Panc1 (cell line): ENCODE data around the gene HOXA9. TPM values are rescaled to one million over a fixed set of nuclear protein-coding genes. Genes with fewer than 3 reads are reported as not detected.
A peak's percentile ranks its signal among the peaks of the same experiment; 100 is the strongest.

Experiments
- ATAC-seq: fragments of 200-7000 bp; cut with Tn5 transposase; 2 replicates; pipeline ENCODE4 v1.9.1; 2020; ENCODE audit warnings: mild to moderate bottlenecking, moderate library complexity
- BruUV-seq: library from RNA; stranded (reverse); fragments of 400-500 nt; replicated peaks from 2 replicates; lab custom pipeline; 2021; lab: Mats Ljungman, UMichigan
- CTCF ChIA-PET: fragments of 300-600 bp; sonication (Branson Sonifier 250); formaldehyde crosslinking; loops from one replicate; lab custom pipeline; 2022; ENCODE audit warnings: antibody characterized with exemption; lab: Charles Lee
- POLR2A ChIA-PET: fragments of 300-600 bp; sonication (Branson Sonifier 250); formaldehyde crosslinking; loops from one replicate; lab custom pipeline; 2022; ENCODE audit warnings: antibody characterized with exemption; lab: Charles Lee
- DNase-seq: peaks from one replicate; pipeline ENCODE4 v3.0.0-alpha.2; 2010; ENCODE audit warnings: low read depth, low spot score
- H3K27ac ChIP-seq: 2 replicates; pipeline ENCODE4 v1.5.1; 2011; ENCODE audit warnings: mild to moderate bottlenecking, low read length, inconsistent platforms
- H3K27me3 ChIP-seq: fragments of 200-500 bp; sonication (Bioruptor generic); 2 replicates; pipeline ENCODE4 v1.6.0; 2014; ENCODE audit warnings: low read length, inconsistent platforms; ENCODE audit not compliant: control insufficient read depth, insufficient read depth
- H3K36me3 ChIP-seq: fragments of 200-500 bp; sonication (Bioruptor generic); 2 replicates; pipeline ENCODE4 v1.5.1; 2014; ENCODE audit warnings: inconsistent platforms, mild to moderate bottlenecking, low read length, moderate library complexity; ENCODE audit not compliant: control insufficient read depth, insufficient read depth
- H3K4me1 ChIP-seq: 2 replicates; pipeline ENCODE4 v1.5.1; 2011; ENCODE audit warnings: inconsistent platforms, mild to moderate bottlenecking, low read length, moderate library complexity; ENCODE audit not compliant: control insufficient read depth, insufficient read depth
- H3K4me3 ChIP-seq, 2 experiments: 2 replicates each; pipeline ENCODE4 v1.5.1; 2011 to 2012; ENCODE audit warnings: low read depth in 2 of 2, low read length in 2 of 2, mild to moderate bottlenecking in 2 of 2, inconsistent platforms in 1 of 2, moderate library complexity in 1 of 2
- H3K9me3 ChIP-seq: fragments of 200-500 bp; sonication (Bioruptor generic); 2 replicates; pipeline ENCODE4 v1.5.1; 2014; ENCODE audit warnings: low read depth, mild to moderate bottlenecking, inconsistent platforms, low read length, moderate library complexity; ENCODE audit not compliant: control insufficient read depth, insufficient read depth
- POLR2AphosphoS5 ChIP-seq: IDR thresholded peaks from 2 replicates; pipeline ENCODE4 v1.6.1; 2012; ENCODE audit warnings: mild to moderate bottlenecking, low read depth, low read length, moderate library complexity
- SIN3A ChIP-seq: IDR thresholded peaks from 2 replicates; pipeline ENCODE4 v1.6.1; 2012; ENCODE audit warnings: low read depth, mild to moderate bottlenecking, low read length, moderate library complexity, borderline replicate concordance; ENCODE audit not compliant: insufficient read depth
- TCF7L2 ChIP-seq: IDR thresholded peaks from 2 replicates; pipeline ENCODE4 v1.6.1; 2011; ENCODE audit warnings: mild to moderate bottlenecking, low read depth, low read length, inconsistent platforms
- in situ Hi-C: cut with HindIII; loops from 2 replicates; pipeline ENCODE4 v1.10.0; 2016; ENCODE audit warnings: low sequenced_read_pairs, low pct_unique_long_range_greater_than_20kb
- intact Hi-C: fragments of 100-400 bp; cut with micrococcal nuclease; formaldehyde crosslinking; loops from one replicate; pipeline ENCODE4 v1.10.0; 2022; ENCODE audit not compliant: unreplicated experiment
- total RNA-seq: library from RNA; stranded (reverse); gene quantifications from one replicate; pipeline ENCODE4 v1.2.1, GENCODE V29; 2021; ENCODE audit not compliant: unreplicated experiment
- TF ChIP-seq, protein P1 (sequence below), 2 experiments: IDR thresholded peaks; 2 replicates each; pipeline ENCODE4 v1.6.1; 2011 to 2012; ENCODE audit warnings: low read depth in 2 of 2, control low read depth in 1 of 2, low read length in 1 of 2, mild to moderate bottlenecking in 1 of 2, moderate library complexity in 1 of 2; ENCODE audit not compliant: insufficient read depth in 1 of 2
- TF ChIP-seq, protein P2 (sequence below): fragments of 450-650 bp; IDR thresholded peaks from 2 replicates; pipeline ENCODE4 v1.5.1; 2017; ENCODE audit warnings: mild to moderate bottlenecking

HOXA9 gene
- total RNA-seq, 1 experiment from 2014 or later: not detected

- in situ Hi-C loops (no loop called here), intact Hi-C loops (no loop called here)
- H3K4me1 ChIP-seq: peaks cover 7% of the 10 kb centered on the region; the same call in 1 of the 2 replicates
- no peak overlapping the region for H3K27ac ChIP-seq
- peak; percentile 11; the same call in 1 of the 2 replicates for ATAC-seq
- ChIA-PET CTCF (no interaction called here), POLR2A (no interaction called here)
- DNase-seq: no peak
- no TSS peak for BruUV-seq
- no peak overlapping the region for H3K4me3 ChIP-seq
- no peaks in the 10 kb centered on the region for H3K36me3 ChIP-seq
- H3K9me3 ChIP-seq: no peaks in the 10 kb centered on the region
- TF ChIP-seq POLR2AphosphoS5 (no peak), TCF7L2 (no peak), SIN3A (no peak)
- TF ChIP-seq, protein P1, sequence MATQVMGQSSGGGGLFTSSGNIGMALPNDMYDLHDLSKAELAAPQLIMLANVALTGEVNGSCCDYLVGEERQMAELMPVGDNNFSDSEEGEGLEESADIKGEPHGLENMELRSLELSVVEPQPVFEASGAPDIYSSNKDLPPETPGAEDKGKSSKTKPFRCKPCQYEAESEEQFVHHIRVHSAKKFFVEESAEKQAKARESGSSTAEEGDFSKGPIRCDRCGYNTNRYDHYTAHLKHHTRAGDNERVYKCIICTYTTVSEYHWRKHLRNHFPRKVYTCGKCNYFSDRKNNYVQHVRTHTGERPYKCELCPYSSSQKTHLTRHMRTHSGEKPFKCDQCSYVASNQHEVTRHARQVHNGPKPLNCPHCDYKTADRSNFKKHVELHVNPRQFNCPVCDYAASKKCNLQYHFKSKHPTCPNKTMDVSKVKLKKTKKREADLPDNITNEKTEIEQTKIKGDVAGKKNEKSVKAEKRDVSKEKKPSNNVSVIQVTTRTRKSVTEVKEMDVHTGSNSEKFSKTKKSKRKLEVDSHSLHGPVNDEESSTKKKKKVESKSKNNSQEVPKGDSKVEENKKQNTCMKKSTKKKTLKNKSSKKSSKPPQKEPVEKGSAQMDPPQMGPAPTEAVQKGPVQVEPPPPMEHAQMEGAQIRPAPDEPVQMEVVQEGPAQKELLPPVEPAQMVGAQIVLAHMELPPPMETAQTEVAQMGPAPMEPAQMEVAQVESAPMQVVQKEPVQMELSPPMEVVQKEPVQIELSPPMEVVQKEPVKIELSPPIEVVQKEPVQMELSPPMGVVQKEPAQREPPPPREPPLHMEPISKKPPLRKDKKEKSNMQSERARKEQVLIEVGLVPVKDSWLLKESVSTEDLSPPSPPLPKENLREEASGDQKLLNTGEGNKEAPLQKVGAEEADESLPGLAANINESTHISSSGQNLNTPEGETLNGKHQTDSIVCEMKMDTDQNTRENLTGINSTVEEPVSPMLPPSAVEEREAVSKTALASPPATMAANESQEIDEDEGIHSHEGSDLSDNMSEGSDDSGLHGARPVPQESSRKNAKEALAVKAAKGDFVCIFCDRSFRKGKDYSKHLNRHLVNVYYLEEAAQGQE (IDR thresholded peaks at IDR 0.05; ENCODE audit: insufficient read depth in 1 of 2, low read depth in 2 of 2, low read length in 1 of 2): no peak
- TF ChIP-seq, protein P2, sequence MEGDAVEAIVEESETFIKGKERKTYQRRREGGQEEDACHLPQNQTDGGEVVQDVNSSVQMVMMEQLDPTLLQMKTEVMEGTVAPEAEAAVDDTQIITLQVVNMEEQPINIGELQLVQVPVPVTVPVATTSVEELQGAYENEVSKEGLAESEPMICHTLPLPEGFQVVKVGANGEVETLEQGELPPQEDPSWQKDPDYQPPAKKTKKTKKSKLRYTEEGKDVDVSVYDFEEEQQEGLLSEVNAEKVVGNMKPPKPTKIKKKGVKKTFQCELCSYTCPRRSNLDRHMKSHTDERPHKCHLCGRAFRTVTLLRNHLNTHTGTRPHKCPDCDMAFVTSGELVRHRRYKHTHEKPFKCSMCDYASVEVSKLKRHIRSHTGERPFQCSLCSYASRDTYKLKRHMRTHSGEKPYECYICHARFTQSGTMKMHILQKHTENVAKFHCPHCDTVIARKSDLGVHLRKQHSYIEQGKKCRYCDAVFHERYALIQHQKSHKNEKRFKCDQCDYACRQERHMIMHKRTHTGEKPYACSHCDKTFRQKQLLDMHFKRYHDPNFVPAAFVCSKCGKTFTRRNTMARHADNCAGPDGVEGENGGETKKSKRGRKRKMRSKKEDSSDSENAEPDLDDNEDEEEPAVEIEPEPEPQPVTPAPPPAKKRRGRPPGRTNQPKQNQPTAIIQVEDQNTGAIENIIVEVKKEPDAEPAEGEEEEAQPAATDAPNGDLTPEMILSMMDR: no peak
- no peaks in the 10 kb centered on the region for H3K27me3 ChIP-seq
Observed at GRCh38 chr7:27189295-27189996, 24.1 kb upstream of the HOXA9 start.

DNA sequence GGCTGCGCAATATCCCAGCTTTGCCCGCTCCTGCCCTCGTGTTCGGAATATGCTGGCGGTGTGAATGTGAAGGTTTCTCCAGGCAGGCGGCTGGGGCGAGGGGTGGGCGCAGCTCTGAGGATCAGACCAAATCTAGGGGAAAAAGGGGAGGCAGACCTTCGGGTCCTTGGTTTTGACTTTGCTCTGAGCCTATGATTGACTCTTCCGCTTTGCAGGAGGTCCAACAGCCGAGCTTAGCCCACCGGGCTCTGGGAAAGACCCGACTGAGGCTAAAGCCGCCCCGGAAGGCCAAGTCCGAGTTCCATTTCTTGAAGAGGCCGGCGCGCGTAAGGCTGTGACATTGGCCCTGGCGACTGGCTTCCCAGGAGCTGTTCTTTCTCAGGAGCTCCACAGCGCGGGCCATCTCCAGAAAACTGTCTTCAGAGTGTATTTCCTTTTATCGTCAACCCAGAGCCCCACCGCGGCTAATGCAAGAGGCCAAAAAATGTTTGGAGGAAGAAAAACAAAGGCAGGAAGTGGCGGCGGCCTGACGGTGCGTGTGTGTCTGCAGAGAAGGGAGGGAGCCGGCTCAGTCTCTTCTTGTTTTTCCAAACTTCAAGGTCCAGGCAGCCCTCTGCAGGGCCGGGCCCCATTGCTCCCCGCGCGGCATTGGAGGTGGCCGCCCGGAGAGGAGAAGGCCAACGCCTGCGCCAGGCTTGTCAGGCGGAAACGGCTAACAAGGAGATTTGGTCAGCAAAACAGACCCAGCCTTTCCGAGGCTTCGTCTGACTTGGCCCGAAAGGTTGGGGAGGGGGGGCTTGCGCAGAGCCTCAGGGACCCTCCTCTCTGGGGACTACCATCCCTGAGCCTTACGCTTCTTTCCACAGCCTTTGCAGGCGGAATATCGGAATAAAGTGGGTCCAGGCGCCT, 23.3 kb upstream of the HOXA9 start:
- no peak overlapping the region for H3K27ac ChIP-seq
- intact Hi-C loops: no loop called here

More for the DNA sequence above, 23.3 kb upstream of the HOXA9 start:
- H3K4me3 ChIP-seq: no peak overlapping the region
- TF ChIP-seq, protein P1 (IDR thresholded peaks at IDR 0.05; ENCODE audit: insufficient read depth in 1 of 2, low read depth in 2 of 2, low read length in 1 of 2): no peak
- no TSS peak for BruUV-seq
- peaks cover 7% of the 10 kb centered on the region for H3K4me1 ChIP-seq
- H3K9me3 ChIP-seq: no peaks in the 10 kb centered on the region
- in situ Hi-C loops: no loop called here
- no peaks in the 10 kb centered on the region for H3K36me3 ChIP-seq
- H3K27me3 ChIP-seq: no peaks in the 10 kb centered on the region
- ATAC-seq (no peak), DNase-seq (no peak)
- ChIA-PET CTCF (no interaction called here), POLR2A (no interaction called here)
